GM04504 (cell line): Measurements from ENCODE around the gene TREH.

Experiments
- DNase-seq: peaks from one replicate; pipeline ENCODE4 v3.0.0-alpha.2; 2012; ENCODE audit warnings: low read depth

The TREH gene

DNA sequence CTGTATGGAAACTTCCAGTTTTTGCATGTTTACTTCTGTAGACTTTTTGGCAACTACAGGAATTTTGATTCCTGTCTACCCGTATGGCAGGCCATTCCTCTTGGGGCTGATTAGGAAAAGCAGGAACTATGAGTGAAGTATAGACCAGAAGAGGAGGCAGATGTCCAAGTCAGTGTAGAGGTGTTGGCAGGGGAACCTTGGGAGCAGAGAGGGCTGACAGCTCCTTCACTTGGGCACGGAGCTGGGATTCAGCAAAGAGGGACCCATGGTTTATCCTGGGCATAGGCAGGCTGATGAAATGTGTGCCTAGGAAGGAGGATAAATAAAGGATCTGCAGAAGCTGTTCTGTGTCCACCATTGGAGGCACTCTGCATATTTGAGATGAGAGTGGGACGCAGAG lies 33.1 kb downstream of the TREH start:
- DNase-seq, result no peak

DNA sequence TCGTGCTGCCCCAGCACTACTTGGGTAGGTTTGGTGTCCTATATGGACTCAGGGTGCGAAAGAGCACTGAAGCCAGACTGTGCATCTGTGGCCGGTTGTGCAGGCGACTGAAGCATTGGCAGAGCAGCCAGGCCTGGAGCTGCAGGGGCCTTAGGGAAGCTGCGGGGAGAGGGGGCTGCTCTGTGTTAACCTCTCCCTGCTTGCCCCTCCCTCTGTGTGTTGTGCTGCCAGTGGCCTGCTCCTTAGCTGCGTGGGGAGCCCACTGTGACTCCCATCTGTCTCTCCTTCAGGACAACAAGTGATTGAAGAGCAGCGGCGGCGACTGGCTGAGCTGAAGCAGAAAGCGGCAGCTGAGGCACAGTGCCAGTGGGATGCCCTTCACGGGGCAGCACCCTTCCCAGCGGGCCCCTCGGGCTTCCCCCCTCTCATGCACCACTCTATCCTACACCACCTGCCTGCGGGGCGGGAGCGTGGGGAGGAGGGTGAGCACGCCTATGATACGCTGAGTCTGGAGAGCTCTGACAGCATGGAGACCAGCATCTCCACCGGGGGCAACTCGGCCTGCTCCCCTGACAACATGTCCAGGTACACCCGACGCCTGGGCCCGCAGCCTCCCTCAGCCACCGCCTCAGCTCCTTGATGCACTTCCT lies 34.3 kb downstream of the TREH start:
- DNase-seq, result no peak

DNA sequence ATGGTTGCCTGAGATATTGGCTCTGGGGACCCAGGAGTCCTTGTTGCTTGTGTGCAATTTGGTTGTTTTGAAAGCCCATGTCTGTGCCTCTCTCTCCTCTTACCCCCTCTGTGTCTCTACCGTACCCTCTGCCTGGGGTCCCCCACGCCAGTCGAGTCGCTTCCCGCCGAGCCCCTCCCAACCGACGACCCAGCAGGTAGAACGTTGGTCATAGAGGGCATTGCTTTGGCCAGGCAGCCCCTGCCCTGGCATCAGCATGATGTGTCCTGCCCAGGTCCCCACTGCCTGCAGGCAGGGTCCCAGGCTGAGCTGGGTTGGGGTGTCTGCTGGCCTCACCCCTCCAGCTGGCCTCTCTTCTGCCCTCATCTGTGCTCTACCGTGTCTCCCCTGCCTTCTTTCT lies 35.0 kb downstream of the TREH start:
- DNase-seq, result no peak

DNA sequence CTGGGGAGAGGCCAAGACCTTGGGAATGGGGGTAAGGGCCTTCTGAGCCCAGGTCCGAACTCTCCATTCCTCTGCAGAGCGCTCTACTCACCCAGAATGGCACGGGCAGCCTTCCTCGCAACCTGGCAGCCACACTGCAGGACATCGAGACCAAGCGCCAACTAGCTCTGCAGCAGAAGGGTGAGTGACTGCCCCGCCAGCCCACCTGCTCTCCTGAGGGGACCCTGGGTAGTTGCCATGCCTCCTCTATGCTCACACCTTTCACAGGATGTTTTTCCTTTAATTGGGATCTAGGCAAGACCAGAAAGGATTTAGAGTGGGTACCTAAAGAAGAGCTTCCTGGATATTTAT lies 35.5 kb downstream of the TREH start:
- DNase-seq, result no peak

DNA sequence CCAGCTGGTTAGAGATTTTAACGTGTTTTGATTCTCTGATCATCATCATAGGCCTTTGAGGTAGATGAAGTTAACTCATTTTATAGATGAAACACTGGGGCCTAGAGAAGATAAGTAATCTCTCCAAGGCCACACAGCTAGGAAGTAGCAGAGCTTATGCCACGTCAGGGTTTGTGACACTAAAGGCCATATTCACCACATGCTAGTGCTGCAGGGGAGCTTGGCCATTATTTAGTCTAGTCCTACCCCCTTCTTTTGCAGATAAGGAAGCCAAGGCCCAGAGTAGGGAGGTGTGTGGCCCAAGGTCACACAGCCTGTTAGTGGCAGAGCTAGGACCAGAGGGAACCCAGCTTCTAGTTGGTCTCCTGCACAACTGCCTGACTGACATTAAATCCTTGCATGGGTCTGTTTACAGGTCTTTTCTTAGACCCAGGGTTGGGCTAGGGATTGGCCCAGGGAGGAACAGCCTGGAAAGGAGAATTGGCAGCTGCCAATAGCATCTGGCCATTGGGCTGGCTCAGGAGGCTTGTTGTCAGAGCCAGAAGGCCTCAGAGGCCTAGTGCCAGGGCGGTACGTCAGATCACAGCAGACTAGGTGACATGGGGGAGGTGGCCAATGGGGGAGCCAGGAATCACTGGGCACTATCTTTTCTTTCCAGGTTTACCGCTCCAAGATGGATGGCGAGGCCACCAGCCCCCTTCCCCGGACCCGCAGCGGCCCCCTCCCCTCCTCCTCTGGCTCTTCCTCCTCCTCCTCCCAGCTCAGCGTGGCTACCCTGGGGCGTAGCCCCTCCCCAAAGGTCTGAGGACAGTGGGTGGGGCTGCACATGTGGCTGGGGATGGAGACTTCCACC lies 36.1 kb downstream of the TREH start:
- DNase-seq, result no peak

DNA sequence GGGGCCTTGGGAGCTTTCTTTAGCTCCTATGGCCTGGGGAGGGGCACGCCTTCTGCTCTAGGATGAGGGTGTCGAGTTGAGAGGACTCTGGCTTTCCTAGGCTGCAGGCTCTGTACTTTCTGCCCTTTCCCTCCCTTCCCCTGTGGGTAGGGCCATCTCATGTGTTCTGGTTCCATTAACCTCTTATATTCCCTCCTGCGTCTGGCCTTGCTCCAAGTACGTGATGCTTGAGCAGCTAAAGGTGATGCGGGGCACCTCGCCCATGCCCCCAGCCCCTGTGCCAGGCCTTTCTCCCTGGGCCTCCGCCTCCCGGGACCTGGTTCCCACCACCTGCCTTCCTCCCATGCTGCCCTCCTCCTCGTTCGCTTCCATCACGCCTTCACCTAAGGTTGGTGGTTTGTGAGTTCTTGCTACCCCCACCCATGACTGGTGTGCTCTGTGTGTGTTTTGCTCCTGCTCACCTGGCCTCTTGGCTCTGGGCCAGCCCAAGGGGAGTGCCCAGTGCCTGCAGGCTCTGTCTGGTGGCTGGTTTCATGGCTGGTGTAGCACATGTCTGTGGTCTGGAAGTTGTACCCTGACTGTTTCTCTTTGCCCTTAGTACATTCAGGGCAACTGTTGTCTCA lies 37.9 kb downstream of the TREH start:
- DNase-seq, result no peak

DNA sequence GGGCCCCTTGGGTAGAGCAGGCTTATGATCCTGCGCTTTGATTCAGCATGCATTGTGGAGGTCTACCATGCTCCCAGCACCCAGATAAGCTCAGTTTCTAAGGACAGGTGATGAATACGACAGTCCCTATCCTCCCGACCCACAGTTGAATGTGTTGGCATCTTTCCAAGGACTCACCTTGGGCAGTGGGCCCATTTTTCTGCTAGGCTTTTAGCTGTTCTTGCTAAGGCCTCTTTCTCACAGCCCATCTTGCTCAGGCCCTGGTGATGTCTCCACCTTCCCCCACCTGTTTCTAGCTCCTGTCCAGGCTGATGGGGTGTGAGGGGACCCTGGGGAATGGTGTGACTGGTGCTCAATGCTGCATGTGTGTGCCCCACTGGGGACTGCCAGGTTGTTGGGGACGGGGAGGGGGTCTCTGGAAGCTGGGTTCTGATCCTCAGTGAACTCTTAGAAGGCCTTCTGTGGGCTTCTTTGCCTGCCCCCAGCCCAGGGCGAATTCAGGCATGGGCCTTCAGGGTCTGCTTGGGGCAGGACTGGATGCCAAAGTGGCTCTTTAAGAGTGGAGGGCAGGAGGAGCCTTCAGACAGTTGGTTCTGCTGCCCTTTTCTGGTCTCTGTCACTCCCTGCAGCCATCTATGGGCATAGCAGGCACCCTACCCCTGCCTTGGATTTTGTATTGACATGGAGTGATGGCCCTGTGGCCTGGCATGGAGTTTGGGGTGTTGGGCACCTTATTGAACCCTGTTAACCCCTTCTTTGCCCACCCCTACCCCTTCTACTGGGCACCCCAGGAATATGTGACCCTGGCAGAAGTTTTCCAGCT lies 38.9 kb downstream of the TREH start:
- DNase-seq, result no peak

DNA sequence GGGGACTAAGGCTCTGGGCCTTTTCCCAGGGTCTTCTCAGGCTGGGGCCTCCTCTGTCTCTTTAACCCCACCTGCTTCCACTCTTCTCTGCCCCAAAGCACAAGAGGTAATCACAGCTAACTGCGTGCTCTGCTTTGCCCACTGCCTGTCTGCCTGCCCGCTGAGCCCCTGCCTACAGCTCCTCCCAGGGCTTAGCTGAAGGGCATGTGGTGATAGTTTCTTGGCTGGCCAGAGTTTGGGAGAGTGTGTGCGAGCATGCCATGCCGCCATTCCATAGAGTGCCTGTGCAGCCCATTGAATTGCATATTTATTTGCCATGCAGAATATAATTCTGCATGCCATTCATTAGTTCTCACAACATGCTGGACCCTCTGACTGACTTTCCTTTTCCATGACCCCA lies 39.6 kb downstream of the TREH start:
- no peak for DNase-seq

DNA sequence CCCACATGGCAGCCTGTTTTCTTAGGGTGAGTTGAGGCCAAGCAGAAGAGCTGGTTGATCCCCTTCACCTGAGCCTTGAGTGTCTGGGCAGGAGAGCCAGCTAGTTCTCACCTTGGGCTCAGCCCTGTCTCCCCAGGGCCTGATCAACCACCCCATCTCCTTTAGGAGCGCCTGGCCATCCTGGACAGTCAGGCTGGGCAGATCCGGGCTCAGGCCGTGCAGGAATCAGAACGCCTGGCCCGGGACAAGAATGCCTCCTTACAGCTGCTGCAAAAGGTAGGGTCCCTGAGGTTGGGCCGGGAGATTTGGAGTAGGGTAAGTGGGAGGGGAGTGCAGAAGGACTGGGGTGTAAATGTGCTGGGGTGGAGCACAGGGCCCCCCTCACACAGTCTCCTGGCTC lies 40.7 kb downstream of the TREH start:
- DNase-seq, result no peak

DNA sequence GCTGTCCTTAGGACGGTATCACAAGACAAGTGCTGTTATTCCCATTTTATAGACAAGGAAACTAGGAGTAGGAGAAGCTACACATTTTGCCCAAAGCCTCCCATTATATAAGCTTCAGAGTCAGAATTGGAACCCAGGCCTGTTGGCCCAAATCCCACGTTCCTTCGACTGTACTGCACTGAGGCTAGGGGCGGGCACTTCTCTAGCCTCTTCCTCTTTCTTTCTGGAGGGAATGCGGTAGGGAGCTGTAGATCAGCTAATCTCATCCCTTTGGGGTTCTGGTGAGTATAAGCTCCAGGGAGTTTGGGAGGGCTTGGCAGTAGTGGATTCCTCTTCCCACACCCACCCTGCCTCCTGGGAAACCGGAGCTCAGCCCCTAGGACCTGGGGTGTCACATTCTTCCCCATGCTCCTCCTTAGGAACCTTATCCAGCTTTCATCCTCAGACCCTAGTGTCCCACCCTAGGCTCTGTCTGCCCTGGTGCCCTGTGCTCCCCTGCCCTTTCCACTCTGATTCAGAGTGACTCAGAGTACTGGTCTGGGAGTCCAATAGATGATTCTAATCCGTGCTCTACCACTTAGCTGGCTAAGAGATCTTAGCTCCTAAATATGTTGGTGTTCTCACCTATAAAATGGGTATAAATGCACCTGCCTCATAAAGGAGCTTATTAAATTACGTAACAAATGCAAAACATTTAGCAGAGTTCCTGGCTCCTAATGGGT lies 42.7 kb downstream of the TREH start:
- no peak for DNase-seq

DNA sequence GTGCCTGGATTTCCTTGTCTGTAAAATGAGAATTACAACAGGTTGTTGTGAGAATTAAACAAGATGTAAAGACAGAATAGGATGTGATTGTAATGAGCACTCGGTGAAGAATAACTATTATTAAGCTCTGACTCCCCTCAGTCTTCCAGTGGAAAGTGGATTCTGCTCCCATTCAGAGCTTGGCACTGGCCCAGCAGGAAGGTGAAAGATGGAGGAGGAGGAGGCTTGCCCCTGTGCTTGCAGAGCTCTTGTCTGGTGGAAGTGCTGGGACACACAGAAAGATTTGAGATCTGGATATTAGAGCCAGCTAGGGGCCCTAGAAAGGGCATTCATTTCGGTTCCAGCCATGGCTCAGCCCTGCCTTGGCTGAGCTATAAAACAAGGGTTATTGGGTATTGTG lies 43.8 kb downstream of the TREH start:
- DNase-seq, result no peak

DNA sequence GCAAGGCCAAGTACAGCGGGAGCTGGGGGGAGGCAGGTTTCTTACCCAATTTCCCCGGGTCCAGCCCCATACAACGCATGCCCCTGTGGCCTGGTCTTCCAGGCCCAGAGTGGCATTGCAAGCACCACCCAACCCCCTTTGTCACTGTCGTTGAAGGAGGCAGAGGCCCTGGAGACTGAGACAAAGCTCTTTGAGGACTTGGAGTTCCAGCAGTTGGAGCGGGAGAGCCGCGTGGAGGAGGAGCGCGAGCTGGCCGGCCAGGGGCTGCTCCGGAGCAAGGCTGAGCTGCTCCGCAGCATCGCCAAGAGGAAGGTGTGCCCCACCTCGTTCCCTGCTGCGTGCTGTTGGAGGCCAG lies 44.2 kb downstream of the TREH start:
- DNase-seq, result no peak

DNA sequence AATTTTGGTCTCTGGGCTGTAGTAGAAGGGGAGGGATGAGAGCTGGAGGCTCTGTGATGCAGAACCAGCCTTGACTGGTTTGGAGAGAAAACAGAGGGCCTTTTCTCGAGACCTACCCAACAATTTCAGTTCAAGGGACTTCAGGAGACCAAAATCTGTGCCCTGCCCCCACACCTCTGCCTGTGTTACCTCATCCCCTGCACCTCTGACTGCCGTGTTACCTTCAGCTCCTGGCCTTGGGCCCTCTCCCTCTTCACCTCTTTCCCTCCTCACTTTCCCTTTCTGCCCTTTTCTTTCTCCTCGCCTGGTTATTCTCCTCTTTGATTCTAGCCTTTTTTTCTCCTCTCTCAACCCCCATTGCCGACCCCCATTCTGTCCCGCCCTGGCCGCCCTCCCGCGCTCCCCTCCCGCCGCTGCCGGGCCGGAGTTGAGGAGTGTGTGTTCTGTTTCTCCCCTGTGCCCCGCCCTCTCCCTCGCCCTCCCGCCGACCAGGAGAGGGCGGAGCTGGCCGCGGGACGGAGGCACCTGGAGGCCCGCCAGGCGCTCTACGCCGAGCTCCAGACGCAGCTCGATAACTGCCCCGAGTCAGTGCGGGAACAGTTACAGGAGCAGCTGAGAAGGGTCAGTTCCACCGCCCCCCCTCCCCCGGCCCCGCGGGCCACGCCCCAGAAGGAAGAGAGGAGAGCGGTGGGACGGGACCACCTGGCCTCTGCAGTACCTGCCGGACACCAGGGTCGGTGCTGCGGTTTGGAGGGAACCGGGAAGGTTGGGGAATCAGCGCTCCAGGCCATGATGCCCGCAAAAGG lies 44.8 kb downstream of the TREH start:
- DNase-seq, result no peak

DNA sequence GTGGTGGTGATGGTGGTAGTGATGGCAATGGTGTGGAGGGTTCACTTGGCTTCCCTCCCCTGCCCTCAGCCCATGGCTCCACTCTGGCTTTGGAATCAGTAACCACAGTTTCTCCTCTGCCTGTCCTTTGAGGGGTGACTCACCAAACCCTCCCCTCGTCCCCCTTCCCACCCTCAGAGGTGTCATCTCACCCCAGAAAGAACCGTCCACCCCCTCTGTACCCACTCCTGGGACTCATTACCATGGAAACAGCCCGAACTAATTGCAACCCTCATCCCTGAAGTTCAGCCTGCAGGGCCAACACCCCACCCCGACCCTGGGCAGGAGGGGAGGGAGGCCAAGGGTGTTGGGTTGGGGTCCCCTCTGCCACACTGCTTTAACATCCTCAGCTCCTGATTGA lies 45.5 kb downstream of the TREH start:
- DNase-seq, result no peak

DNA sequence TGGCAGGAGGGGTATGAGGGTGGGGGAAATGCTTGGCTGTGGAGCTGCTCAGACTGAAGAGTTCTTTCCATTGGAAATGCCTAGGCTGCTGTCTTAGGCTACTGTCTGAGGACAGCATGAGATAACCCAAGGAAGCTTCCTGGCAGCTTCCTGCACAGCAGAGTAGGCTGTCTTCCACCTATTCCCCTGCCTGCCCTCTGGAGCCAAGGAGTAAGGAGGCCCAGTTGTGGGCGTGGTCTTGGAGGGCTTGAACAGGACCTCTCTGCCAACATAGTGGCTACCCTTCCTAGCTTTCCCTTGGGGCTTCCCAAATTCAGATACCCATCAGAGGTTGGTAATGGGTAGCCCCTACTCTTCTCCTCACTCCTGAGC lies 46.1 kb downstream of the TREH start:
- DNase-seq, result no peak

DNA sequence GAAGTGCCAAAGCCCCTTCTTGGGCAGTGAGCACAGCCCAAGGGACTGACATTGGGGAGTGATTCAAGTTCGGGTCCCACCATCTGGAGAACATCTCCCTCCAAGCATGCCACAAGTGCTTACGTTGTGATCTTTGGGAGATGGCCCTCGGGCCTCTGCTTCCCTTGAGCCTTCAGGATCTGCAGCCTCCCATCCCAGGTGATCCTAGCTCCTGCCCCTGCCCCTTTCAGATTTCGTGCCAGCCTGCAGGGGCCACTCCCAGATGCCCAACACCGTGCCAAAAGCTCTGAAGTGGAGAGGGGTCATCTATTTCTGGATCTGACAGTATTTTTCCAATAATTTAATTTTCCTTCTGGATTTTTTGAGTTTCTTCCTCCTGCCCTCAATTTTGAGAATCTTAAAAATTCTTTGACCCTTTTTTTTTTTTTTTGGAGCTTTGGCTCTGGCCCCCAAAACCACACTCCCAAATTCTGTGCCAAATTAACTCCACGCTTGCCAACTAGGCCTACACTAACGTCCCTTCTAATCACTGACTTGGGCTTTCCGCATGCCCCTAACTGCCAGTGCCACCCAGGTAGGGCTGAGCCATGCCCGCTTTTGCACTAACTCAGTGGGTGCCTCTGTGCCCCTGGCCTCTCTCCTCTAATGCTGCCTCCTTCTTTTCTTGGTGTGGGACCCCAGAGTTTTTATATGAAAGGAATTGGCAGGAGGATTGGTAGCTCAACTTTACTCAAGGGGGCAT lies 46.7 kb downstream of the TREH start:
- DNase-seq, result no peak

DNA sequence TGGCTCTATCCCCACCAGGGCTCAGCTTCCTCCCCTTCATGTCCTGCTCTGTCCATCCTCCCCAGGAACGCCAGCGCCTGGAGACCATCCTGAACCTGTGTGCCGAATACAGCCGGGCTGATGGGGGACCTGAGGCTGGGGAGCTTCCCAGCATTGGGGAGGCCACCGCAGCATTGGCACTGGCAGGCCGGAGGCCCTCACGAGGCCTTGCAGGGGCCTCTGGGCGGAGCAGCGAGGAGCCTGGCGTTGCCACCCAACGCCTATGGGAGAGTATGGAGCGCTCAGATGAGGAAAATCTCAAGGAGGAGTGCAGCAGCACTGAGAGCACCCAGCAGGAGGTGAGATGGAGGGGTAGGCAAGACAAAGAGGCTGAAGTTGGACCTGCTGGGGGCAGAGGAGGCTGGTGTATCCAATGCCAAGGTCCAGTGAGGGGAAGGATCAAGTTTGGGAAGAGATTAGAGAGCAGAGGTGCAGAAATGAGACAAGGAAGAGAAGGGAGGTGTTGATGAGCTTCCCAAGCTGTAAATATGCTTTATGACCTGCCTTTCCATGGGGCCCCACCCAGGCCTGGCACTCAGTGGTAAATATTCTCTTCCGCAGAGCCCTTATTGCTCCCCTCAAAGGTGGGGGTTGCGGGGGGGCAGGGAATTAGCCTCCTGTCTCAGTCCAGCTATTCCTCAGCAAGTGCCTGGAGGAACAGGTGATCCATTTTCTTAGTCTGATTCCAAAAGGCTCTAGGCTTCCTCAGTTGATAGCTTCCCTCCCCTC lies 48.1 kb downstream of the TREH start:
- DNase-seq, result no peak

DNA sequence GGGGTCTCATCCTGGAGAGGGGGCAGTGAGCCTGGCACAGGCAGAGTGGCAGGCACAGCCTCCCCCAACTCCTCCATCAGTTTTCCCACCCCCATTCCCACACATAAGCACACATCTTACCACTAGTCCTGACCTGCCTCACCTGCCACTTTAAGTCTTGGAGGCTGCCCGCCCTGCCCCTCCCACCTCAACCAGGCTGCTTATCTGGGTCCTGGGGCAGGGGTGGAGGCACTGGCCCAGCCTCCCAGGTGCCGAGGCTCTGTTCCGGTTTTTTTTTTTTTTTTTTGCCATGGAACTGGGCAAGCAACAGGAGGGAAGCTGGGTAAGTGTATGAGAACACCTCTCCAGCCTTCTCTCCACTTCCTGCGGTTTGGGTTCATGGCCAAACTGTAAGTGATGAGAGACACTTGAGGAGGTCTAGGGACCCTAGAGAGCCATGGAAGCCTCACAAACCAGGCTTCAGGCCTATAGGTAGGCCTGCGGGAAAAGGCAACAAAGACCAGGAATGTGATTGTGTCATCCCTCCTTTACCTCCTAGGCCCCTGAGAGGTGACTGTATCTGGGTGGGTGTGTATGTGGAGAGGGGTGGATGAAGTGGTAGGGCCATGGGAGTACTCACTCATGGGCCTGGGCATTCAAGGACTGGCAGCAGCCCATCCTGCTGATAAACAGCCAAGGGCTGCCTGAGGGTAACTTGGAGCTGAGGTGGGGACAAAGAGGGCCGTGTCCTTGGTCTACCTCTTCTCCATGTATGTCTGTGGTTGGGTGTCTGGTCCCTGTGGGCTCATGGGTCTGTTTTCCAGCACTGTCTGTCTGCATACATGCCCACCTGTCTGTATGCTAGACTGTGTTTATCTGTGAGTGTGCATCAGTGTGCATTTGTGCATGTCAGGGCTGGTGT lies 49.4 kb downstream of the TREH start:
- no peak for DNase-seq
